ENCODE data around the gene ADARB2.
"Not testable (repeated sequence)": the region's sequence is repeated elsewhere in the genome, so short reads cannot be mapped to it uniquely, and the experiment has no call there.

Gene ADARB2

GRCh38 chr10:1328981-1329614, 408.2 kb downstream of the ADARB2 start:
- no peak for DNase-seq

- no peak for DNase-seq
Observed at GRCh38 chr10:1328161-1328823, 409.0 kb downstream of the ADARB2 start.

DNA sequence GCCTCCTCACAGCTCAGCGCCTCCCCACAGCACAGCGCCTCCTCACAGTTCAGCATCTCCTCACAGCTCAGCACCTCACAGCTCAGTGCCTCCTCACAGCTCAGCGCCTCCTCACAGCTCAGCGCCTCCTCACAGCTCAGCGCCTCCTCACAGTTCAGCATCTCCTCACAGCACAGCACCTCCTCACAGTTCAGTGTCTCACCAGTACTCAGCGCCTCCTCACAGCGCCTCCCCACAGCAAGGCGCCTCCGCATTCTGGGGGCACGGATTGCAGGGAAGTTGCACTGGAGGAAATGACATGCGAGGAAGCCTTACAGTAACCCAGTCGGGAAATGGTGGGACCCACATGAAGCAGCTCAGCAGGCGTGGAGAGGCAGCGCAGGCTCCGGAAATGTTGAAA, 409.6 kb downstream of the ADARB2 start:
- DNase-seq = no peak

- not testable (repeated sequence) for DNase-seq
Observed at GRCh38 chr10:1326514-1326913, 410.8 kb downstream of the ADARB2 start.

DNA sequence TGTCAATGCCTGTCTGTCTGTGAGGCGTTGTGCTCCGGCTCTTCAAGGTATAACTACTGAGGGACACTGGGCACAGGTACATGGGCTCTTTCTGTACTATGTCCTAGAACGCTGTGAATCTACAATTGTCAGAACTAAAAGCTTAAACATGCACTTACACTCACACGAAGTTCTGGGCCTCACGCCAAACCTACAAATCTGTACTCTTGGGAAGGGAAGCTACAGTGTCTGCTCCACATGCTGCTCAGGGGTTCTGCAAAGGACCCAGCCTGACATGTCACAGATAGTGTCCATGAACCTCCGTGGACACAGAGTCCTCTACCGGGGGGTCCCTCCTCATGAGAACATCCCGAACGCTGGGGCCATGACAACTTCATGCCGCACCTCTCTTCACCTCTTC, 412.4 kb downstream of the ADARB2 start:
- DNase-seq = no peak

- no peak for DNase-seq
Observed at GRCh38 chr10:1323951-1324350, 413.4 kb downstream of the ADARB2 start.

- DNase-seq = no peak
Observed at GRCh38 chr10:1320739-1321320, 416.5 kb downstream of the ADARB2 start.

- DNase-seq = no peak
Observed at GRCh38 chr10:1316809-1317143, 420.5 kb downstream of the ADARB2 start.

- DNase-seq = no peak
Observed at GRCh38 chr10:1316121-1316808, 421.1 kb downstream of the ADARB2 start.

GRCh38 chr10:1315178-1315577, 422.1 kb downstream of the ADARB2 start:
- no peak for DNase-seq

GRCh38 chr10:1311726-1312125, 425.6 kb downstream of the ADARB2 start:
- no peak for DNase-seq

GRCh38 chr10:1310271-1310789, 427.0 kb downstream of the ADARB2 start:
- no peak for DNase-seq

DNA sequence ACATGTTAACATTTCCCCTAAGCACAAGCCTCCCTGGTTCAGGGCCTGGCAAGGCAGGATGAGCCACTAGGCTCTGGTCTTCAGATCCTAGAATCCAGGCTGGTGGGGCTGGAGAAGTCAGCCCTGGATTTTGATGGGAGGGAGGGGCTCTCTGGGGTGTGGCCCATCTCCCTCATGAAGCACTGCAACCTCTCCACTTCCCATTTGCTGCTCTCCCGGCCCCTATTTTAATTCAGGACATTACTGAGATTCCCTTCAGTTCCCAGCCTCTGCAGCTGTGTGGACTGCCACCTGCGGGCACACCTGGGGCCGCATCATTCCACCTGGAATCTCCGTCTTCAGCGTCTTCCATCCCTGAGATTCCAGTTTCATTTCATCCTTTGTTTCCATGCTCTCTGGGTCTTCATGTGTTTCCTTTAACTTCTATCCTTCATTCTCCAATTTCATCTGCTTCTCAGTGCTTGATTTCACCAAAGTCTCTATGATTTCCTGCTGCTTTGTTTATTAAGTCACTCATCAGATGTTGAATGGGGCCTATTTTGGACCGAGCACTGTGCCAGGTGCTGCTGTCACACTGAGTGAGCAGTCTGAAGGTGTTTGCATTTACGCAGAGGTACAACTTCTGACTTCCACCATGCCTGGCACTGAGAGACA, 427.6 kb downstream of the ADARB2 start:
- DNase-seq = no peak

GRCh38 chr10:1308962-1309616, 428.2 kb downstream of the ADARB2 start:
- DNase-seq = no peak

- DNase-seq = no peak
Observed at GRCh38 chr10:1308173-1308961, 429.0 kb downstream of the ADARB2 start.

GRCh38 chr10:1301143-1301542, 436.2 kb downstream of the ADARB2 start:
- no peak for DNase-seq

- no peak for DNase-seq
Observed at GRCh38 chr10:1300218-1300617, 437.1 kb downstream of the ADARB2 start.

DNA sequence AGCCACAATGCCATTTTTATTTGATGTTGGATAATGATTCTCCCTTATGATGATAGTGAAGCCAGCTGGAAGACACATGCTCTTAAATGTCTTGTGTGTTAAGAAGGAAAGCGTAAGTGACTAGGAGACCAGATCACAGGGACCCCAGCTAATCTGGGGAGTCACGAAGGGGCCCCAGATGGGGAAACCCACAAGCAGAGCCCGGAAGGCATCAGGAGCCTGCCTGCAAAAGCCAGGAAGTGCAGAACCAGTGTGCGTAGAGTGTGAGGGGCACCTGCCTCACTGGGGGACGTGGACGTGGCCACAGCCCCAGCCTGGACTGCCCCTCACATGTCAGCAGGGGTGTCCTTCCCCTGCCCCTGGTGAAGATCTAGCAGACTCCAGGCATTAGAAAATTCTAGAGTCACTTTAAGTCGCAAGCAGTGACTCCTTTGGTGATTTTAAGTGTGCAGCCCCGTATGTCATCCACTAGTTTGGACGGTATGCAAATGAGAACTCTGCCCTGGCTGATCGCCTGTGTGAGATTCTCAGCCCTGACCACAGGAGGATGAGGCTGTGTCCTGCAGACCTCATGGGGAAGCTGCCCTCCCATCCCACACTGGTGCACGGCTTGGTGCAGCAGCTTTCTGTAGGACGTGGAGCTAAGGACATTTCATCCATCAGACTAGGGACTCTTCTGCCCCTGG, 438.1 kb downstream of the ADARB2 start:
- DNase-seq = no peak

- DNase-seq = no peak
Observed at GRCh38 chr10:1297566-1298301, 439.6 kb downstream of the ADARB2 start.

DNA sequence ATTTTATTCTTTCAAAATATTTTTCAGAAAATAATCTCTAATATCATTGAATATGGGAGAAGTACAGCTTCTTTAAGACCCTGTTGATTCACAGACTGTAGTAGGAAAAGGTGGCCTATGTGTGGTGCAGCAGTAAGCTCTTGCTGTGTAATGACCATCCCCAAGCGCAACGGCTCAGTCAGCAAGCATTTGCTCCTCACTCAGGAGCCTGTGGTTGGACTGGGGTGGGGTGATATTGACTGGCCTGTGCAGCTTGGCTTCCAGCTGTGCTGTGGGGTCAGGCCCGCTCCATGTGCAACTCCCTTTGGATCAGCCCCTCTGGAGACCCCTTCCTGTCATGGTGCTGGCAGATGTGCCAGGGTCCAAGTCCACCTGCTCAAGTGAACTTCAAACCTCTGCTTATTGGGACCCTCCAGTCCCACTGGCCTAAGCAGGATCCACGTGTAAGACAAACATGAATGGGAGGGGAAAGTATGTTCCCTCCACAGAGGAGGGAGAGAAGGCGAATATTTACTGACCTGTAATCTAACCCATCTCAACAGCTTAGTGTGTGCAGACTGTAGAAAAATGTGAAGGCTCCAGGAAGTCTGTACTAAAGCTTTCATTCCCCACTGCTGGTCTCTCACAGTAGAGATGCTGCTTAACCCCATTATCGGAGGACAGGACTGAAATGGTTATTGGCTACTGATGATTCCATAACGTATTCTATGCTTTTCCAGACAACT, 441.4 kb downstream of the ADARB2 start:
- DNase-seq = no peak
